ENCODE results near the gene LCP1. TPM values are rescaled to one million over a fixed set of nuclear protein-coding genes. Genes with fewer than 3 reads are reported as not detected.
A peak's percentile ranks its signal among the peaks of the same experiment; 100 is the strongest.
"Not testable (repeated sequence)": the region's sequence is repeated elsewhere in the genome, so short reads cannot be mapped to it uniquely, and the experiment has no call there.

The LCP1 gene
- total RNA-seq, 1 donor from 2014 or later = 234 TPM

GRCh38 chr13:46165485-46166223, 16.3 kb downstream of the LCP1 start:
- ATAC-seq (no peak), DNase-seq (no peak)
- Histone ChIP-seq H3K27ac (no peak overlapping the region), H3K27me3 (no peaks in the 10 kb centered on the region), H3K9me3 (no peaks in the 10 kb centered on the region), H3K36me3 (peaks cover 6% of the 10 kb centered on the region), H3K4me1 (peaks cover 32% of the 10 kb centered on the region), H3K4me3 (no peak overlapping the region)
- intact Hi-C loops (cut with DNase I) = no loop called here
- TF ChIP-seq CTCF (IDR thresholded peaks at IDR 0.05) = no peak

GRCh38 chr13:46164661-46165060, 17.3 kb downstream of the LCP1 start:
- Histone ChIP-seq H3K4me3 (no peak overlapping the region), H3K27me3 (no peaks in the 10 kb centered on the region), H3K36me3 (peaks cover under 1% of the 10 kb centered on the region), H3K4me1 (peaks cover 22% of the 10 kb centered on the region), H3K9me3 (no peaks in the 10 kb centered on the region), H3K27ac (no peak overlapping the region)
- no peak for TF ChIP-seq CTCF (IDR thresholded peaks at IDR 0.05)
- intact Hi-C loops (cut with DNase I) = no loop called here
- ATAC-seq (no peak), DNase-seq (no peak)

GRCh38 chr13:46162741-46163140, 19.2 kb downstream of the LCP1 start:
- H3K9me3 ChIP-seq; H3K4me3 ChIP-seq; ATAC-seq; DNase-seq; H3K27ac ChIP-seq; H3K36me3 ChIP-seq; intact Hi-C loops (cut with DNase I); H3K27me3 ChIP-seq: not testable (repeated sequence)
- peaks cover 15% of the 10 kb centered on the region for H3K4me1 ChIP-seq

- DNase-seq (no peak), ATAC-seq (peak; percentile 92)
- intact Hi-C loops (cut with DNase I) = no loop called here
- no peak overlapping the region for H3K27ac ChIP-seq
- peaks cover 9% of the 10 kb centered on the region for H3K4me1 ChIP-seq
- no peaks in the 10 kb centered on the region for H3K9me3 ChIP-seq
- H3K4me3 ChIP-seq = no peak overlapping the region
- peak; percentile 83 for TF ChIP-seq CTCF (IDR thresholded peaks at IDR 0.05)
- H3K27me3 ChIP-seq = no peaks in the 10 kb centered on the region
- peaks cover 24% of the 10 kb centered on the region for H3K36me3 ChIP-seq
These were observed 21.4 kb downstream of the LCP1 start for GRCh38 chr13:46160471-46161066.

- TF ChIP-seq CTCF (IDR thresholded peaks at IDR 0.05) = no peak
- ATAC-seq (no peak), DNase-seq (no peak)
- no peak overlapping the region for H3K4me3 ChIP-seq
- intact Hi-C loops (cut with DNase I) = no loop called here
- H3K27me3 ChIP-seq = no peaks in the 10 kb centered on the region
- H3K4me1 ChIP-seq = peaks cover 4% of the 10 kb centered on the region
- H3K27ac ChIP-seq = no peak overlapping the region
- peaks cover 29% of the 10 kb centered on the region for H3K36me3 ChIP-seq
- H3K9me3 ChIP-seq = no peaks in the 10 kb centered on the region
These were observed 21.9 kb downstream of the LCP1 start for GRCh38 chr13:46160065-46160464.

GRCh38 chr13:46158983-46159382, 23.0 kb downstream of the LCP1 start:
- intact Hi-C loops (cut with DNase I) = no loop called here
- no peak overlapping the region for H3K27ac ChIP-seq
- DNase-seq (no peak), ATAC-seq (no peak)
- H3K9me3 ChIP-seq = no peaks in the 10 kb centered on the region
- H3K4me1 ChIP-seq = no peaks in the 10 kb centered on the region
- H3K36me3 ChIP-seq = peaks cover 34% of the 10 kb centered on the region
- H3K4me3 ChIP-seq = no peak overlapping the region
- H3K27me3 ChIP-seq = no peaks in the 10 kb centered on the region
- TF ChIP-seq CTCF (IDR thresholded peaks at IDR 0.05) = no peak
